Limb (tissue), 2 donors: ENCODE measurements around the gene CYTH3.
A peak's percentile ranks its signal among the peaks of the same experiment; 100 is the strongest.

Experiments
- DNase-seq, 2 donors: peaks; one replicate each; pipeline ENCODE4 v3.0.0-alpha.2; 2016; ENCODE audit errors: extremely low spot score in 2 of 2

Gene CYTH3

DNA sequence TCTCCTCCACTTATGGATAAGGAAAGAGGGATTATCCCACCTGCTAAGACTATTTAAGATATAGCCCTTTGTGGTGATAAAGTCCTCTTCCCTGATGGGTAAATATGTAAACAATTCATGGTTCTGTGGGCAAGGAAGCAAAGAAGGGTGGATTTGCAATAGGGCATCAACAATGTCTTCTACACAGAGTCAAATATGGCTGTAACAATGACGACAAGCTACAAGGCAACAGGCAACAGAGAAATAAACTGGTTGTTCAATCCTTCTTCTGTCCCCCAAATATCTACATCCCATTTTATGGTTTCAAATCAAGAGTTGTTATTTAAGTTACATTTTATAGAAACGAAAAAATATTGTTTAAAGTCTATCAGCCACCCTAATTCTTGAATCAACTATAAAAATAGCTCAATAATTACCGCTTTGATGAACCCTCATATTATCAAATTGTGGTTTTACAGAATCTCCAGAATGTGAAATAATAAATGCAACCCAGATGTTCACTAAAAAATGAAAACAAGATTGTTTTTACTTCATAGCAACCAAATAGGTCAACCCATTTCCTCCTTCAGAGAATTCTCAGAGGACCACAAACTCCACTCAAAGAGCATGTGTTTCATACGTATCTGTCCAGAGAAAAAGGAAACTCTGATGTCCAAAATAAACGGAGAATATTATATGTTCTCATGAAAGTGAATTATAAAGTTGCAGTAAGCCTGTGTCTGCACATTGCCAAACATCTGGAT is 13.8 kb downstream of the CYTH3 start:
- DNase-seq = peak in 1 of 2 donors; percentile 89

DNA sequence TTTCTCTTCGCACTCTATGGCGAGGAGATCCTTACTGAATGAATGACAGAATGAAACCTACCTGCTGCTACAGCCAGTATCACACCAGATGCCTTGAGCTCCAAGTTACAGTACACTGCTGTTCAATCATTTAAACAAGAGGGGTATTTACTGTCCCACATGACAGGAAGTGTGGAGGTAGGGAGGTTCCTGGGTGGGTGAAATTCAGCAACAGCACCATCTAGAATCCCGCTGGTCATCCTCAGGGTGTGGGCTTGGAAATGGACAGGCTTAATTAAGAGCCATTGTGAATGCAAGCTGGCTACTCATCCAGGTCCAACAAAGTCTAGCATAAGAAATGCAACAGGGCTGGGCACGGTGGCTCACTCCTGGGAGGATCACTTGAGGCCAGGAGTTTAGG is 14.7 kb downstream of the CYTH3 start:
- DNase-seq = no peak

DNA sequence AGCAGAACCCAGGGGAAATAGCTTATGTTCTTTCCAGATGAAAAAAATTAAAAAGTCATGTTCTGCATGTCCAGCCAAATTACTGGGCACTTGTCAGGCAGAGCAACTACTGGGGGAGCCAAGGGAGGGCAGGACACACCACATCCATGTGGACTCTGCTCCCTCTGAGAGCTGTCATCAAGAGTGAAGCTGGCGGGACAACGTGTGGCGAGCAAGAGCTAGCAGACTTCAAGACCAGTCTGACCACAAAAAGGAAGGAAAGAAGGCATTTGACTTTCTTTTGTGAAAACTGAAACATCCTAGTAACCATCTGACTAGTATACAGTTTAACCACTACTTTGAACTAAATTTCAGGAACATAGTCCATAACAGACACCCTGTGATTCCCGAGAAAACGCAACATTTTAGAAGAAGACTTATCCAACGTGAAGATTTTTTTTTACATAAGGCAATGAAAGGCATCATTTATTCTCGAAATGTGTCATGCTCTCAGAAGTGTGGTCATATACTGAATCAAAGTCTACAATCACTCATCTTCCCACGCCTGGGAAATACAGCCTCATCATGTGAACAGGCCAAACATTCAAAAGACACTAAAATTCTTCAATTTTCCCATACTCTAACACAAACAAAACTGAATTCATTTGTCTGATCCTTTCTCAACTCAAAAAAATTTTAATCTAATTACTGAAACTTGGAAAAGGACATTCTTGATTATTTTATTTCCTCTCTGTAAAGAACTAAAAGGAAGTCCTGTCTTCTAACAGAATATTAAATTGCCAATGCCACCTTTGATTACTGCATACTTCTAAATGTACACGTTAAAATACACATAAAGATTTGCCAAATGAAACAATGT is 15.5 kb downstream of the CYTH3 start:
- DNase-seq = peak in 1 of 2 donors; percentile 66

DNA sequence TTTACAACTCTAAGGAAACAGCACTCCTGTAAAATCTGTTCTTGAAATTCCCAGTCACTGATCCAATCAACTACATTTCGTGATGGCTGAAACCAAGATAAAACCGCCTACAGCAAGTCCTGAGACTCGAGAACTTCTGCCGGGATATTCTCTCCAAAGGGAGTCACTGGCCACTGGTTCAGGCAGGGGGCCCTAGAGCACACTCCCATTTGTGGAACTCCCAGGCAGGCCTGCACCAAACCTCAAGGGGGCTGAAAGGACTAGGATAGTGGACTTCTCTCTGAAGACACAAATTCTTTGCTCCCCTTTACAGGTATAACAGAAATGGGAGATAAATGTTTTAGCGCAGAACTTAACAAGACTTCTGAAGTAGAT is 16.3 kb downstream of the CYTH3 start:
- no peak for DNase-seq

DNA sequence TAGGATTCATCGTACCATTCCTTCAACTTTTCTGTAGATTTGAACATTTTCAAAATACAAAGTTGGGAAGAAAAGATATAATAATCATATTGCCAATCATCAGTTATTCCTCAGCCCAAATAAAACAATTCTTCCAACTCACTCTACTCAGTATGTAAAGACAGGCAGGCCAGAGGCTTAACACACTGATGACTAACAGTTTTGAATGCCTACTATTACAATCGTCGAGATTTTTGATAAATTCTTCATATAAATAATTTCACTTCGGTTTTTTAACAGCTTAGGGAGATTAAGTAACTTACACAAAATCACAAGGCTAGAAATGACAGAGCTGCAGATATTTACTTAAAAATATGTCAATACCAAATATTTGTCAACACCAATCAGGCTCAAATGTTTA is 17.6 kb downstream of the CYTH3 start:
- DNase-seq = no peak

DNA sequence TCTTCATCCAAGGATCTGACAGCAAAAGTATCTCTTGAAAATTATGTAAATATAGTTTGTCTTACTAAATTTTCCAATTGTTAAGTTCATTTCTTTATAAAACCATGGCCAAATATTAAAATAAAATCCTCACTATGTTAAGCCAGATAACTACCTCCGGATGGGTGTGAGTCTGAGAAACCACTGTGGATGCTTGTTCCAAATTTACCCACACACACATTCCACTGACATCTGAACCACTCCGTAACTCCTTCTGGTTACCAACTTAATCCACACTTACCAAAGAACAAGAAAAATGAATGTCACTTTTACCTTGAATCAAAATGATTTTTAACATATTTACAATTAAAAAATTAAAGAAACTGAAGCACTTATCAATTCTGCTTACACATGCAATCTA is 19.7 kb downstream of the CYTH3 start:
- no peak for DNase-seq

DNA sequence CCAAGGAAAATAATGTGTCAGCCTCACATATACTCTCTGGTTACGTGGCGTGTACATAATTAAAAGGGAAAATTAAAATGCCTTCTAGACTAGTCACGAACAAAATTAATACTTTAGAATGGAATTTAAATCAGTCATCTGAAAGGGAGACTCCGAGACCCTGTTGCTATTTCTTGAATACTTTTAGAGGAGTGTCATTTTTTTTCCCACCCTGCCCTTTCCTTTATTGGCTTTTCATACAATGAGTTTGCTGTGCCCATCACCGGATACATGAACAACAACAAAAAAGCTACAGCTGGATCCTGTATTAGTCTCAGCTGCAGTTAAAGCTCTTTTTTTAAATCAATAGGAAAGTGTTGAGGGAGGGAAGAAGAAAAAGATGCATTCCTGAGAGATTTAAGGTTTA is 20.1 kb downstream of the CYTH3 start:
- DNase-seq = no peak

DNA sequence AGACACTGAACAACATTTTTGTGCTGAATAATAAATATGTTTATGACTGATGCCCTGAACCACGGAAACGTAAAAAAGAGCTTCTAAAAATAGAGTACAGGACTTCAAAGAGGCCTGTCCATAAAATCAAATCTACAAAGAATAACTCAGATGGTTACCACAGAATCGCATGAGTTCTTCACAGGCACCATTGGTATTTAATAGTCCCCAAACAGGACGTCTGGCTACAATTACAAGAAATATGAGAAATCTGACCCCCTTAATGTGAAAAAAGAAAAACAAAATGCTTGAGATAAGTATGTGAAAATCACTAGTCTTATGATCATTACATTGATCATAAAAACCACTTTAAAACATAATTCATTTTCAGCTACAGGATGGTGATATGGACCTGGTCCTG is 20.8 kb downstream of the CYTH3 start:
- no peak for DNase-seq

DNA sequence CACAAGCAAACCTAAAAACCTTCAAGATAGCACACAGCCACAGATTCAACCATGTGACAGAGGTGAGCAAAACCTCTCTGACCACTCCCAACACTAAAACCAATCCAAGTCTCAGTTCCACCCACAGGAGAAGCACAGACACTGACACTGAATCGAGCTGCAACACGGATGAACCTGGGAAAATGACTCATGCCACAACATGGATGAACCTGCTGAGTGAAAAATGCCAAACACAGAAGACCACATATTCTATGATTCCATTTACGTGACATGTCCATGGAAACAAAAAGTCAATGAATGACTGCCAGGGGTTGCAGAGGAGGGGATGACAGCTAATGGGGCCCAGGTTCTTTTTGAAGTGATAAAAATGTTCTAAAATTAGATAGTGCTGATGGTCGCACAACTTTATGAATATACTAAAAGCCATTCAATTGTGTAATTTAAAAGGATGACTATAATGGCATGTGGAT is 22.0 kb downstream of the CYTH3 start:
- no peak for DNase-seq

DNA sequence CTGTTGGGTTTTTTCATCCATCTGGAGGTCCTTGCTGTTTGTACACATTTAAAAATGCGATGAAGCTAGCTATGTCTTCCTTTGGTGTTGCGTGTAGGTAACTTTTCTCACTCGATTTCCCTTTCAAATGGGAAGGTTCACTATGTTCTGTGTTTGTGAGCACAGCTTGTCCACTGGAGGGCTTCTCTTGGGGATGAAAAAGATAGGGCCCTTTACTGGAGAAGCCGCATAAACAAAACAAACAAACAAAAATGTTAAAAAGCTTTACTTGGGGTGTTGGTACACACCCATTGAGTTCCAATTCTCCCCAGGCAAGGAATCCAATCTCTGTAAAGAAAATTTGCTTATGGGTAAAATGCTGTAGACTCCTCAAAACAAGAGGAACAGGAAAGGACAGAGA is 23.4 kb downstream of the CYTH3 start:
- no peak for DNase-seq

DNA sequence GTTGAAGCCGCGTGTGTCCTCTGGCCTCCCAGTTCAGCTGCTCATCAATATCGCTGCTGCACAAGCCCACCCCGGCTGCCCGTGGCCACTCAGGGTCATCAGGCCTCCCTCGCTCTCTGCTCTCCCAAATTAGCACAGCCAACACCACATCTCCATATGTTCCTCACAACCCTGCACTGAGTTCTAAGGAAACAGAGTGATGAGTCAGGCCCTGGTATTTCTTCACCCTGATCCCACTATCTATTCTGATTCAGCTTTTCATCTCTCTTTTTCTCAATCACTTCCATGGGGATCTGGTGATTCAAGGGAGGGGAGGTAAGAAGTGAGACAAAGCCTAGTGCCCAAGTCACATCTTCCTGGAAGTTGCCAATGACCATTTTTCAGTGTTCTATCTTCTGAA is 23.8 kb downstream of the CYTH3 start:
- no peak for DNase-seq

DNA sequence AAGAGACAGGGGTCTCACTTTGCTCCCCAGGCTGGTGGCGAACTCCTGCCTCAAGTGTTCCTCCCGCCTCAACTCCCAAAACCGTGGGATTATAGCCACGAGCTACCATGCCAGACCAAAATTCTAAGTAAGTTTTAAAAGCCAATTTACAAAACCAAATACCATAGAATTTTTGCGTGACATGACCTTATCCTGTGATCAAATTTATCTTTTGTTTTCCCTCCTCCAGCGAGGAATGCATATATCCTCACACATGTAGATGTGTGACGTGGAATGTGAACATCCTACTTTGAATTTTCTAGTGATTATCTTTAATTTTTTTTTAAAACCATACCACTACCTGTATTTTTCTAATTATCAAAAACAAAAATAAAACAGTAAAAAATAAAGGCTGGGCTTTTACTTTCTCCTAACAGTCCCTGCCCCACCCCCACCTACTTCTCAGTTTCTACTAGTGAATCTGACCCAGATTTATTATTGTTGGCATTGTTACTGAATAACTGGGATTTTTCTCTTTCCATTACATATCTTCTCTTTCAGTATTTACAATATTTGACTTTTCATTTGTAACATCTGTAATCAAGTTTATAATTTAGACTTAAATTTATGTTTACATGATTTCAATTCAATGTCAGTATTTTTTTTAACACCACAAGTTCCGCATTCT is 26.0 kb downstream of the CYTH3 start:
- no peak for DNase-seq

DNA sequence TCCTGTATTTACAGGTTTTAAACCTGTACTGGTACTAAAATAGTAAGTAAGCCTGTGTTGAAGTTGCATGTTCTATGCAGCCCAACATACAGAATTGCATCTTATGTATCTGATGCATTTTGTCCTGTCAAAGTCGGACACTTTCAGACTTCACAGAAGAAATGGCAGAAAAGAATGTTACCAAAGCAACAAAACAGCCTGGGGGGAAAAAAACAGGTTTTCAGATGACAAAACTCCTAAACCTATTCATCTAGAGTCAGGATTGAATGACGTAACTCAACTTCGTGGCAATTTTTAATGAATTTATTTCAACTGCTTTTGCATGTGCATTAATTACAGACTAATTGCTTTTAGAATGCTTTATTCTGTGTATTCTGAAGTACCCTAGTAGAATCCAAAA is 28.4 kb downstream of the CYTH3 start:
- no peak for DNase-seq

DNA sequence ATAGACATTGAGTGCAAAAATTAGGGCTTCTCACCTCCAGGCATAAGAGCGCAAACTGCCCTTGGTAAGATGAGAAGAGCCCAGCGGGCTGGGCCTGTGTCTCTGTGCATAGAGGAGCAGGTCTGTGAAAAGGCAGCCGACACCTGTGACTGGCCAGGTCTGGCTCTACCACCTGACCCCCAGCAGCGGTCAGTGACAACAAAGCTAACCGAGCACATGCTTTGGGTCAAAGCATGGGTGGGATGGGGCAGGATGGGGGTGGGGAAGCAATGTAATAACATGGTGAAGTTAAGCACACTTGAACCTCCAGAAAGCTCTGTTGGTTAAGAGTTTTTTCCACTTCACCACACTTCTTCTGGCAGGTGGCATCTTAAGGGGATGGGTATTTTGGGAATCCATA is 29.3 kb downstream of the CYTH3 start:
- DNase-seq = no peak

DNA sequence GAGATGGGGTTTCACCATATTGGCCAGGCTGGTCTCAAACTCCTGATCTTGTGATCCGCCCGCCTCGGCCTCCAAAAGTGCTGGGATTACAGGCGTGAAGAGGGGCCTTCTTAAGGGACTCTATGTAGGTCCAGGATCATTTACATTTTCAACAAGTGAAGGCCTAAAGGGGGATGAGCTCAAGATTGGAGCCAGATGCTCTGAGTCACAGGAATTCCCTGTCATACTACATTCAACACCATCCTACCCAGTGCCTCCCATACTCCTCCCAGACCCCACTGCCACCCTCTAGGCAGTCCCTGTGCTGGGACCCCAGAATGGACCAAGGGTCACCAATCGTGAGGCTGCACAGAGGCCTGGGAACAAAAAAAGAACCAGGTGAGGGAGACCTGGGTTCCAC is 29.9 kb downstream of the CYTH3 start:
- DNase-seq = no peak

DNA sequence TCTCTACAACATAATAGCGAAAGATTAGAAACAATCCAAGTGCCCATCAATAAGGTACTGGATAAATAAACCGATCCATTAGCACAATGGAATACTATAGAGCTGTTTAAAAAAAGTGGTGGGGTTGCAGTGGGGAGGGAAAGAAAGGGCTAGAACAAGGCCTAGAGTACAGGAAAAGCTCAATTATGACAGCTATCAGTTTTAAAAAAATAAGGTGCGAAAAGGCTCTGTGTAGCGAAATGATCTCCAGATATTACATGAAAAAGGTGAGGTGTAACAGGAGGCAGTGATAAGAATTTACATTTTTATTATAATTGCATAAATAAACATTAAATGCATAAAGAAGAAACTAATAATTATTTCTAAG is 30.8 kb downstream of the CYTH3 start:
- no peak for DNase-seq

DNA sequence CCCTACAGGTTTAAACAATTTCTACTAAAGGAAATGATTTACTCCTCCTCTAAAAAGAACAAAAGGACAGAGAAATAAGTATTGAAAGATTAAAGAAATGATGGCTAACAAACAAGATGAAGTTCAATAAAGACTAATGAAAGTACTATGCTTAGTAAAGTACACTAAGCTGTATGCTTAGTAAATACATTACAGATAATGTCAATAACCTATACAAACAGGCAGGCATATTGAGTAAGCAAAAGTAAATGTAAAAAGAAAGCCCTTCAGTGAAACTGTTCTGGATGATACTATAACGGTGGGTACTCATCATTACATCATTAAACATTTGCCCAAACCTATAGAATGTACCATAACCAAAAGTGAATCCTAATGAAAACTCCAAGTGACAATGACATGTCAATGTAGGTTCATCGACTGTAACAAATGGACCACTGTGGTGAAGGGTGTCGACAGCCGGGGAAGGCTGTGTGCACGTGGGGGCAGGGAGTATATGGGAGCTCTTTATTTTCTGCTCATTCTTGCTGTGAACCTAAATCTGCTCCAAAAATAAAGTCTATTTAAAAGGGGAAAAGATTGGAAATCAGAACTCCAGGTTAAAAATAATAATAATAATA is 34.0 kb downstream of the CYTH3 start:
- DNase-seq = no peak

DNA sequence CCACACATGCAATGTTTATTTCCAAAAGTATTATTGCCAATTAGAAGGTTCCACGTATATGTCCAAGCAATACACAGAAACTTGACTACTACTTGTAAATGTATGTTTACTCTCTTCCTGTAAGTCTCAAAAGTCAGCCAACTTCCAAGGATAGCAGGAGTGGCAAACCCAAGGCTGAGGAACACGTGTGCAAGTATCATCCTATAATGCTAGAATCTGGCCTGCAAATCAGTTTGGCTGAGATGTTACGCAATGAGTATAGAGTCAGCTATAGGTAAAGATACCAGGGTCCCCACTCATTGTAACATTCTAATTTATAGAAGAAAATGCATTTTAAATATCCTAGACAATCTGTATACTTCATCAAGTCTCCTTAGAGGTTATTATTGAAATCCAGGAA is 34.7 kb downstream of the CYTH3 start:
- no peak for DNase-seq

DNA sequence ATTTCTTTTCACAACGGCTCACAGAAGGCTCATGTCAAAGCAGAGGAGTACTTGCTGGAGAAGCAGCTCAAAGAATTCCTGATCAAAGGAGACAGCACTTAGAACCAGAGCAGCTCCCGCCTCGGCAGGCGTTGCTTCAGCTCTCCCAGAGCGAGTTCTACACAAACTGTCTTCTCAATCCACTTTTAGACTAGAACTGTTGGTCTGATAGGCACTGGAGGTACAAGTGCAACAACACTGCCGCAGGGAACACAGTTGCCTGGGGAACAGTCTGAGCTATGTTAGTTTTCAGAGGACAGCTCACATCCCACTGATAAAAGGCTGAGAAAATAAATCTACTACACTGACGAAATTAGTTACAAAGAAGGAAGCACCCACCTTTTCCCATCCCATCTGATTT is 35.4 kb downstream of the CYTH3 start:
- no peak for DNase-seq

DNA sequence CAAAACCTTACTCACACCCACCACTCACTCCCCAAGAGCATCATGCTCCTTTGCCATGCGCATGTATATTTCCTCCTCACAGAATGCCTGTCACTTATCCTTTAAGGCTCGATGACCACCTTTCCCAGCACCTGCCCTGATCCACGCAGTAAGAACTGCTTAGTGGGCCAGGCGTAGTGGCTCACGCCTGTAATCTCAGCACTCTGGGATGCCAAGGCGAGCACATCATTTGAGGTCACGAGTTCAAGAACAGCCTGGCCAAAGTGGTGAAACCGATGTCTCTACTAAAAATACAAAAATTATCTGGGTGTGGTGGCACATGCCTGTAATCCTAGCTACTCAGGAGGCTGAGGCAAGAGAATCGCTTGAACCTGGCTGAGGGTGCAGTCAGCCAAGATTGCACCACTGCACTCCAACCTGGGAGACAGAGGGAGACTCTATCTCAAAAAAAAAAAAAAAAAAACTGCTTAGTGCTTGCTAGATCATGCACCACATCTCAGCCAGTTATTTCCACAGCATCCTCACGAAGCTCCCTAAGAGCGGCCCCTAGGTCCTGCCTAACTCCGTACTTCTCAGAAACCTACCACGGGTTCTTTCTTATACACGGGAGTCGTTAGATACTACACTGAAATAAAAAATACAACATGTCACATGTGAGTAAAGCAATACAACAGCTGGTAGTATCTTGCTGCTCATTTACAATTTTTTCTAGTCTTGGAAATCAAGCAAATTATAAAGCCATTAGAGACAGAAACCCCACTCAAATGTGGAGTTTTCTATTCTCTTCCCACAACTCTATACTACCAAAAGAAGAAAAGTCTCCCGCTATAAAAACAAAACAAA is 37.2 kb downstream of the CYTH3 start:
- DNase-seq = no peak

DNA sequence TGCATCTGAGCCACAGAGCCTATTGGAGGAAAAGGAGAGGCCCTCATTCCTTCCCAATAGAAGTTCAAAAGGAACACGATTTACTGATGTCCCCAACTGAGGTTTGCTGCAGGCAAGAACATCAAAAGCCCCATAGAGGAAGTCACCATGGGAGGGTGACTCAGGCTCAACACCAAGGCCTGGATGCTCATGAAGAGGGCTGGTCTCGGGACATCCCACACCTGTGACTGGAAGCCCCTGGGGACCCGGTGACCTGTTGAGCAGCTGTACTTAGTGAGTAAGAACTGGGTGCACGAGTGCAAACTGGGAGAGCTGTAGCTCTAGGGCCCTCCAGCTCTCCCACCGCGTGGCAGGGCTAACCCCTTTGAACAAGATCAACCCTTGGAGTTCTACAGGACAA is 38.0 kb downstream of the CYTH3 start:
- DNase-seq = no peak
